ENCODE results near the gene NHLH2.

The NHLH2 gene

GRCh38 chr1:115840605-115841460, at the start of gene NHLH2:
TSS of gene NHLH2 (minus strand) at chr1:115841126. CDS start at chr1:115838372, 2,754 bp downstream.
- no peak for DNase-seq (ENCODE audit: low read depth)
- no peak within 1 kb of the TSS for H3K4me3 ChIP-seq (ENCODE audit: control insufficient read depth, low read depth, low read length)
- TF ChIP-seq, protein P1, sequence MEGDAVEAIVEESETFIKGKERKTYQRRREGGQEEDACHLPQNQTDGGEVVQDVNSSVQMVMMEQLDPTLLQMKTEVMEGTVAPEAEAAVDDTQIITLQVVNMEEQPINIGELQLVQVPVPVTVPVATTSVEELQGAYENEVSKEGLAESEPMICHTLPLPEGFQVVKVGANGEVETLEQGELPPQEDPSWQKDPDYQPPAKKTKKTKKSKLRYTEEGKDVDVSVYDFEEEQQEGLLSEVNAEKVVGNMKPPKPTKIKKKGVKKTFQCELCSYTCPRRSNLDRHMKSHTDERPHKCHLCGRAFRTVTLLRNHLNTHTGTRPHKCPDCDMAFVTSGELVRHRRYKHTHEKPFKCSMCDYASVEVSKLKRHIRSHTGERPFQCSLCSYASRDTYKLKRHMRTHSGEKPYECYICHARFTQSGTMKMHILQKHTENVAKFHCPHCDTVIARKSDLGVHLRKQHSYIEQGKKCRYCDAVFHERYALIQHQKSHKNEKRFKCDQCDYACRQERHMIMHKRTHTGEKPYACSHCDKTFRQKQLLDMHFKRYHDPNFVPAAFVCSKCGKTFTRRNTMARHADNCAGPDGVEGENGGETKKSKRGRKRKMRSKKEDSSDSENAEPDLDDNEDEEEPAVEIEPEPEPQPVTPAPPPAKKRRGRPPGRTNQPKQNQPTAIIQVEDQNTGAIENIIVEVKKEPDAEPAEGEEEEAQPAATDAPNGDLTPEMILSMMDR (IDR thresholded peaks at IDR 0.05; ENCODE audit: control insufficient read depth, insufficient read depth, low read depth, low read length, missing control alignments): no peak

- no peak for DNase-seq (ENCODE audit: low read depth)
- TF ChIP-seq, protein P1 (IDR thresholded peaks at IDR 0.05; ENCODE audit: control insufficient read depth, insufficient read depth, low read depth, low read length, missing control alignments): no peak
- H3K4me3 ChIP-seq (ENCODE audit: control insufficient read depth, low read depth, low read length): no peak overlapping the region
These were observed 49.7 kb upstream of the NHLH2 start for GRCh38 chr1:115890580-115890979.

DNA sequence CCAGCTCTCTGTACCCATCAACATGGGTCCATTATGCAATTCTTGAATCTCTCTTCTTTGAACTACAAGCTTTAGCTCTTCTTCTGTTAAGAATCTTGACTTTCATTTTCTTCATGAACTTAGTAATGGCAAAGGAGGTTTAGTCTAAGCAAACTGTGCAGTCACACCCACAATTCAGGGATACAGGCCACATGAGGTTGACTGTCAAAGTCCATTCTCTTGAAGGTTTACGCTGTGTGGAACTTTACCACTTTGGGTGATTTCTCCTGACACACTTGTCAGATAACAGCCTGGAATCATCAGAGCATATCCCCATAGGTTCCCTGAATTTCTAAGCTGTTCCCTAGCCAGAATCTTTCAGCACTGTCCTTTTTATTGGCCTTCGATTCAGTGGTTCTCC, 48.0 kb upstream of the NHLH2 start:
- DNase-seq (ENCODE audit: low read depth): no peak
- TF ChIP-seq, protein P1 (IDR thresholded peaks at IDR 0.05; ENCODE audit: control insufficient read depth, insufficient read depth, low read depth, low read length, missing control alignments): no peak
- H3K4me3 ChIP-seq (ENCODE audit: control insufficient read depth, low read depth, low read length): no peak overlapping the region

GRCh38 chr1:115882913-115883902, 42.3 kb upstream of the NHLH2 start:
- no peak overlapping the region for H3K4me3 ChIP-seq (ENCODE audit: control insufficient read depth, low read depth, low read length)
- TF ChIP-seq, protein P1 (IDR thresholded peaks at IDR 0.05; ENCODE audit: control insufficient read depth, insufficient read depth, low read depth, low read length, missing control alignments): no peak
- no peak for DNase-seq (ENCODE audit: low read depth)

DNA sequence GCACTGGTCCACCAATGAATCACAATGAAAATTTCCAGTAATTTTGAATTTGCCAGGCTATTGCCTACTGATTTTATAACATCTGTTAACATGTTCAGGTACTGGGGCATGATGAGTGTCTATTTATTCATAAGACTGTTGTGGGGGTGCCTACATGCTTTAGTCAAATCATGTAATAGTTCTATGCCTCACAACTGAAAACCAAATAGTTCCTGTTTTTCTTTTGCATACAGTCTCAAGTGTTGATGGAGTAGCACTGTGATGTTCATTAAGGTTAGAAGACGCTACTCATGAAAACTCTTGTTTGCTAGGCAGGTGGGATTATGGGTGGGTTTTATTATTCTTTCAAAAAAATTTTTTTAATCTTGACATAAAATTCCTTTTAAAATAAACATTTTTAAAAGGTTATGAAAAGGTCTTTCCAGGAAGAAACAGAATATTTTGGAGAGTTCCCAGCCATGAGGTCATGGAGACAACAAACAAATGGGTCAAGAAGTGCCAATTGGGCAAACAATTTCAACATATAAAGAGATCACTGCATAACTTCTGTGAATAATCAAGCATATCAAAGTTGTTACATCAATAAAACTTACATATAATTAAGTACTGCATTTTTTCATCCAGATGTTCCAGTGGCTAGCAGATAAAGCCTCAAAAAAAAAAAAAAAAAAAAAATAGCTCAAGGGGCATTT, 40.2 kb upstream of the NHLH2 start:
- TF ChIP-seq, protein P1 (IDR thresholded peaks at IDR 0.05; ENCODE audit: control insufficient read depth, insufficient read depth, low read depth, low read length, missing control alignments): no peak
- DNase-seq (ENCODE audit: low read depth): no peak
- H3K4me3 ChIP-seq (ENCODE audit: control insufficient read depth, low read depth, low read length): no peak overlapping the region

DNA sequence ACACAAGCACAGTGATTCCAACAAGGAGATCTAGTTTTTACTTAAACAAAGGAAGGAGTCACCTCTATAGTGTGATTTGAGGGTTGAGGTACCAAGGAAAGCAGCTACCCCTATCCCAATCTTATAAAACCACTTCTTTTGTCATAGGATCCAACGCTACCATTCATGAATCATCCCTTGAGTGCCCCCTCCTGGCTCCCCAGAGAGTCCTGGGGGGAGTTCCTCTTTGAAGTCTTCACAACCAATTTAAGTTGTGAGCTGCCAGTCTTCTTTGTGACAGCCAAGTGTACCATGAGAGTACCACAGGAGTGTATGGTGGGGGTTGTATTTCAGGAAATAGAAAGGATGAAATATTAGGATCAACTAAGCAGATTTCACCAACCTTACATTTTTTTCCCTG, 39.1 kb upstream of the NHLH2 start:
- no peak overlapping the region for H3K4me3 ChIP-seq (ENCODE audit: control insufficient read depth, low read depth, low read length)
- TF ChIP-seq, protein P1 (IDR thresholded peaks at IDR 0.05; ENCODE audit: control insufficient read depth, insufficient read depth, low read depth, low read length, missing control alignments): no peak
- DNase-seq (ENCODE audit: low read depth): no peak

All from AG09309 (cell line).